HCT116 (cell line): Measurements from ENCODE around the gene CEACAM6. TPM values are rescaled to one million over a fixed set of nuclear protein-coding genes. Genes with fewer than 3 reads are reported as not detected.

Experiments used
- ATAC-seq: fragments of 200-7000 bp; cut with Tn5 transposase; 2 replicates; pipeline ENCODE4 v1.9.1; 2020; ENCODE audit warnings: mild to moderate bottlenecking, moderate library complexity
- BruUV-seq: library from RNA; stranded (reverse); fragments of 400-500 nt; replicated peaks from 2 replicates; lab custom pipeline; 2021; lab: Mats Ljungman, UMichigan
- CTCF ChIA-PET: fragments of 300-600 bp; sonication (Branson Sonifier 250); formaldehyde crosslinking; loops from one replicate; lab custom pipeline; 2021; ENCODE audit warnings: antibody characterized with exemption; lab: Charles Lee
- POLR2A ChIA-PET: fragments of 300-600, 350-600 bp; sonication (Branson Sonifier 250); formaldehyde crosslinking; loops from one replicate; lab custom pipeline; 2021; ENCODE audit warnings: antibody characterized with exemption; lab: Charles Lee
- RAD21 ChIA-PET, 2 experiments: fragments of 300-600 bp; sonication (Branson Sonifier 250); formaldehyde crosslinking; loops; one replicate each; lab custom pipeline; 2023; ENCODE audit warnings: low total read pairs in 2 of 2; ENCODE audit not compliant: uncharacterized antibody in 2 of 2, unreplicated experiment in 2 of 2, low non-redundant PET in 1 of 2; lab: Charles Lee
- DNase-seq: peaks from one replicate; pipeline ENCODE4 v3.0.0-alpha.2; 2010; ENCODE audit warnings: low read depth, low spot score
- H2AFZ ChIP-seq: fragments of 200-600 bp; shearing (Covaris generic), sonication (generic); 2 replicates; pipeline ENCODE4 v1.6.1; 2017; ENCODE audit warnings: low read depth, mixed run types, mixed read lengths, antibody characterized with exemption, low read length; ENCODE audit not compliant: poor library complexity, severe bottlenecking
- H3K27ac ChIP-seq: 2 replicates; pipeline ENCODE4 v1.5.1; 2012; ENCODE audit warnings: low read depth, low read length
- H3K27me3 ChIP-seq: fragments of 200-600 bp; sonication (generic); 2 replicates; pipeline ENCODE4 v1.6.1; 2016; ENCODE audit warnings: mixed run types, low read length, mixed read lengths; ENCODE audit not compliant: insufficient read depth
- H3K36me3 ChIP-seq, 2 experiments: fragments of 200-500 bp in 1 of 2; fragments of 200-600 bp in 1 of 2; sonication (Bioruptor generic) in 1 of 2; sonication (generic) in 1 of 2; 2 replicates each; pipeline versions ENCODE4 v1.5.1 to v1.6.1; 2014 to 2016; ENCODE audit warnings: low read length in 2 of 2, inconsistent platforms in 1 of 2, mixed read lengths in 1 of 2, mixed run types in 1 of 2; ENCODE audit not compliant: insufficient read depth in 2 of 2, control insufficient read depth in 1 of 2
- H3K4me1 ChIP-seq, 2 experiments: fragments of 200-600 bp in 1 of 2; sonication (generic) in 1 of 2; 2 replicates each; pipeline versions ENCODE4 v1.5.1 to v1.6.1; 2012 to 2017; ENCODE audit warnings: low read length in 2 of 2, inconsistent platforms in 1 of 2, mild to moderate bottlenecking in 1 of 2, mixed read lengths in 1 of 2, mixed run types in 1 of 2, moderate library complexity in 1 of 2; ENCODE audit not compliant: insufficient read depth in 2 of 2, control insufficient read depth in 1 of 2
- H3K4me2 ChIP-seq: fragments of 200-600 bp; sonication (generic); 2 replicates; pipeline ENCODE4 v1.6.1; 2017; ENCODE audit warnings: mixed run types, low read length, mixed read lengths
- H3K4me3 ChIP-seq, 2 experiments: fragments of 200-600 bp in 1 of 2; sonication (generic) in 1 of 2; replicated peaks in 1 of 2; 2 replicates each; pipeline ENCODE4 v1.5.1; 2011 to 2016; ENCODE audit warnings: low read length in 2 of 2, control low read depth in 1 of 2, low read depth in 1 of 2, mild to moderate bottlenecking in 1 of 2, mixed read lengths in 1 of 2, mixed run types in 1 of 2
- H3K79me2 ChIP-seq: fragments of 200-600 bp; sonication (generic); 2 replicates; pipeline ENCODE4 v1.6.1; 2017; ENCODE audit warnings: mild to moderate bottlenecking, mixed run types, low read length, moderate library complexity, mixed read lengths; ENCODE audit not compliant: insufficient read depth
- H3K9ac ChIP-seq: fragments of 200-600 bp; sonication (generic); 2 replicates; pipeline ENCODE4 v1.6.1; 2016; ENCODE audit warnings: low read length, mixed read lengths
- H3K9me2 ChIP-seq: fragments of 200-600 bp; sonication (generic), shearing (Covaris generic); 2 replicates; pipeline ENCODE4 v1.6.1; 2017; ENCODE audit warnings: mixed run types, mild to moderate bottlenecking, moderate library complexity; ENCODE audit not compliant: insufficient read depth
- H3K9me3 ChIP-seq, 2 experiments: fragments of 200-500 bp in 1 of 2; fragments of 200-600 bp in 1 of 2; sonication (Bioruptor generic) in 1 of 2; sonication (generic) in 1 of 2; 2 replicates each; pipeline ENCODE4 v1.6.1; 2014 to 2017; ENCODE audit warnings: low read length in 2 of 2, mixed read lengths in 2 of 2, inconsistent platforms in 1 of 2, low read depth in 1 of 2, mild to moderate bottlenecking in 1 of 2, mixed run types in 1 of 2, moderate library complexity in 1 of 2; ENCODE audit not compliant: control insufficient read depth in 1 of 2, insufficient read depth in 1 of 2
- H4K20me1 ChIP-seq: fragments of 200-600 bp; sonication (generic), shearing (Covaris generic); 2 replicates; pipeline ENCODE4 v1.6.1; 2017; ENCODE audit warnings: mixed run types, mild to moderate bottlenecking, moderate library complexity; ENCODE audit not compliant: insufficient read depth
- CTCF ChIP-seq, 3 experiments: fragments of 200-600 bp in 1 of 3; sonication (generic) in 1 of 3; IDR thresholded peaks in 2 of 3; conservative IDR thresholded peaks in 1 of 3; 2 replicates each; pipeline ENCODE4 v1.5.1; 2012 to 2017; ENCODE audit warnings: low read depth in 2 of 3, low read length in 2 of 3, antibody characterized with exemption in 1 of 3, borderline replicate concordance in 1 of 3, control low read depth in 1 of 3, mild to moderate bottlenecking in 1 of 3, mixed read lengths in 1 of 3, mixed run types in 1 of 3, moderate library complexity in 1 of 3; ENCODE audit not compliant: insufficient read depth in 1 of 3
- ELF1 ChIP-seq: IDR thresholded peaks from 2 replicates; pipeline ENCODE4 v1.6.1; 2012; ENCODE audit warnings: low read depth, borderline replicate concordance
- EZH2 ChIP-seq: fragments of 200-600 bp; sonication (generic); IDR thresholded peaks from 2 replicates; pipeline ENCODE4 v1.6.1; 2017; ENCODE audit warnings: antibody characterized with exemption, mixed run types
- FOSL1 ChIP-seq: IDR thresholded peaks from 2 replicates; pipeline ENCODE4 v1.6.1; 2012; ENCODE audit warnings: low read depth
- JUND ChIP-seq: IDR thresholded peaks from 2 replicates; pipeline ENCODE4 v1.6.1; 2012
- MAX ChIP-seq: IDR thresholded peaks from 2 replicates; pipeline ENCODE4 v1.6.1; 2012
- POLR2AphosphoS5 ChIP-seq: IDR thresholded peaks from 2 replicates; pipeline ENCODE4 v1.6.1; 2011; ENCODE audit warnings: mild to moderate bottlenecking, low read depth, low read length, moderate library complexity
- RAD21 ChIP-seq: IDR thresholded peaks from 2 replicates; pipeline ENCODE4 v1.6.1; 2012; ENCODE audit warnings: low read depth, mild to moderate bottlenecking
- SIN3A ChIP-seq: IDR thresholded peaks from 2 replicates; pipeline ENCODE4 v1.6.1; 2012; ENCODE audit warnings: low read depth
- SP1 ChIP-seq: IDR thresholded peaks from 2 replicates; pipeline ENCODE4 v1.6.1; 2012; ENCODE audit warnings: low read depth
- SRF ChIP-seq: IDR thresholded peaks from 2 replicates; pipeline ENCODE4 v1.6.1; 2012; ENCODE audit warnings: low read depth
- TCF7L2 ChIP-seq: IDR thresholded peaks from 2 replicates; pipeline ENCODE4 v1.7.0; 2011; ENCODE audit warnings: borderline replicate concordance, inconsistent platforms; ENCODE audit not compliant: insufficient read depth, insufficient read length; ENCODE audit errors: extremely low read depth
- ZBTB33 ChIP-seq: IDR thresholded peaks from 2 replicates; pipeline ENCODE4 v1.6.1; 2011; ENCODE audit warnings: mild to moderate bottlenecking, low read length, moderate library complexity; ENCODE audit not compliant: insufficient replicate concordance; ENCODE audit errors: extremely low read depth
- ZNF274 ChIP-seq: fragments of 200-500 bp; sonication (Bioruptor generic); IDR thresholded peaks from 2 replicates; pipeline ENCODE4 v1.6.1; 2014; ENCODE audit warnings: mild to moderate bottlenecking, low read depth, low read length, inconsistent platforms
- intact Hi-C: fragments of 100-400 bp; cut with micrococcal nuclease; formaldehyde crosslinking; loops from 2 replicates; pipeline ENCODE4 v1.10.0; 2022
- total RNA-seq: library from RNA; stranded (reverse); gene quantifications from one replicate; pipeline ENCODE4 v1.2.1, GENCODE V29; 2021; ENCODE audit not compliant: unreplicated experiment

Gene CEACAM6
- total RNA-seq, 1 experiment from 2014 or later: 0.59 TPM

- TF ChIP-seq FOSL1: no peak
- no peak for TF ChIP-seq JUND
- peak; percentile 35 for TF ChIP-seq TCF7L2
- TF ChIP-seq ELF1: no peak
- TF ChIP-seq SP1: no peak
- no peak for TF ChIP-seq SRF
- TF ChIP-seq RAD21: peak; percentile 63
- TF ChIP-seq SIN3A: no peak
- TF ChIP-seq, all 23 proteins: peak for 5
Observed at GRCh38 chr19:41706741-41707501, 48.4 kb upstream of the CEACAM6 start (continued).

- ATAC-seq: peak; percentile 45
- Histone ChIP-seq H4K20me1 (no peaks in the 10 kb centered on the region), H3K27ac (no peak overlapping the region), H3K9me3 (no peaks in the 10 kb centered on the region), H3K9me2 (no peaks in the 10 kb centered on the region), H3K4me3 (no peak overlapping the region), H2AFZ (no peak overlapping the region), H3K4me1 (peaks cover 0 to 4% of the 10 kb centered on the region in 2 experiments; a peak in 1 of 4 replicates), H3K36me3 (no peaks in the 10 kb centered on the region), H3K27me3 (peaks cover 48% of the 10 kb centered on the region), H3K79me2 (no peaks in the 10 kb centered on the region), H3K9ac (no peak overlapping the region), H3K4me2 (no peak overlapping the region)
- ChIA-PET POLR2A (no interaction called here), CTCF (interaction anchor here (0.7 to 2.6 kb wide), 39 partner anchors 9 to 514 kb away, joined by 3 to 41 read pairs (median 5); partner anchors contain the start of gene CEACAM7), RAD21 (no interaction called here)
- DNase-seq: no peak
- BruUV-seq: no TSS peak
- intact Hi-C loops: loop anchor here (1.0 to 10.0 kb wide), 4 partner anchors 39 to 247 kb away; partner anchors contain the start of gene RABAC1
- TF ChIP-seq RAD21: 0 out of 2 replicates have a peak, but pooled peaks have one; percentile 11
- no peak for TF ChIP-seq POLR2AphosphoS5
- no peak for TF ChIP-seq MAX
- TF ChIP-seq JUND: no peak
- no peak for TF ChIP-seq ZBTB33
- TF ChIP-seq ZNF274: no peak
- no peak for TF ChIP-seq ELF1
- TF ChIP-seq EZH2: no peak
- peak in 2 of 3 experiments; percentile 35 to 51; a peak in 4 of 6 replicates for TF ChIP-seq CTCF (IDR thresholded peaks at IDR 0.05 in 2 of 3, conservative IDR thresholded peaks at IDR 0.05 in 1 of 3; ENCODE audit: borderline replicate concordance in 1 of 3, insufficient read depth in 1 of 3, low read depth in 2 of 3, low read length in 2 of 3)
Observed at GRCh38 chr19:41707502-41707812, 47.9 kb upstream of the CEACAM6 start.
